ENCODE data around the gene MYO5B.

MYO5B gene

DNA sequence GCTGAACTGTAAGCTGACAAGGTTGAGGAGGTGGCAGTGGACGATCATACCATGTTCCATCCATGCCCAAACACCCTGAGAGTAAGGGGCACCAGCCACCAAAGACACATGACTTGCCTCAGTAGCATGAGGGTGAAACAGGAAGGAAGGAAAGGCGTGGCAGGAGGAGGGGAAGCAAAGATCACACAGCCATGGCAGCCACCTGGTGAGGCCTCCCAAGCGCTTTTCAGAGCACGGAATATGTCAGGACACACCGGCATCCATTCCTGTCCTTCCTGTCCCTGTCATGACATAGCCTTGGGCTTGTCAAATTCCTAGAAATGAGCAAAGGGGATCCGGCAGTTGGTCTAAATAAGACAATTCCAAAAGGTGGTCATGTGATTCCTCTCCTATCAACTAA is 118.7 kb downstream of the MYO5B start:
- DNase-seq (ENCODE audit: low spot score in 2 of 2): no peak
- in situ Hi-C loops (cut with MboI; ENCODE audit: low sequenced_read_pairs): no loop called here
- H3K4me1 ChIP-seq: no peaks in the 10 kb centered on the region; the same call in 1 of the 2 replicates

GRCh38 chr18:50075772-50076171 is 119.2 kb downstream of the MYO5B start:
- H3K36me3 ChIP-seq (replicated peaks): no peaks in the 10 kb centered on the region
- H3K27me3 ChIP-seq (ENCODE audit: low read depth): no peaks in the 10 kb centered on the region
- no peaks in the 10 kb centered on the region for H3K9me3 ChIP-seq
- no peak for DNase-seq (ENCODE audit: low spot score in 2 of 2)
- no peak overlapping the region for H3K4me3 ChIP-seq
- in situ Hi-C loops (cut with MboI; ENCODE audit: low sequenced_read_pairs): no loop called here
- no peaks in the 10 kb centered on the region; the same call in 1 of the 2 replicates for H3K4me1 ChIP-seq

More for the DNA sequence above, 118.7 kb downstream of the MYO5B start:
- Histone ChIP-seq H3K36me3 (replicated peaks) (no peaks in the 10 kb centered on the region), H3K27me3 (ENCODE audit: low read depth) (no peaks in the 10 kb centered on the region), H3K4me3 (no peak overlapping the region), H3K9me3 (no peaks in the 10 kb centered on the region)

DNA sequence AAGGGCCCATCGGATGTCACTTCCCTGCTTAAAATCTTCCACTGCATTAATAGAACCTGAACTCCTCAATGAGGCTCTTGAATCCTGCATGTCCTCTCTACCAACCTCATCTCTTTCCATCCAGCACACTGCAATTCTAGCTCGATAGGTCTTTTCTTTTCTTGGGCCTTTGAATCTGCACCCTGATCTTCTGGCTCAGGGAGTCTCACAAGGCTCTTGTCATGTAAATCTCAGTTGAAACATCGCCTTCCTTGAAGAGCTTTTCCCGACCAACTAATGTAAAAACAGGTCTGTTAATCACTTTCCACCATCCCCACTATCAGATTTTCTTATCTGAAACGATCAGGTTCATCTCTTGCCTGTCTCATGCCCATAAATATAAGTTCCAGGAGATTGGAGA is 120.5 kb downstream of the MYO5B start:
- no peaks in the 10 kb centered on the region for H3K27me3 ChIP-seq (ENCODE audit: low read depth)
- H3K4me3 ChIP-seq: no peak overlapping the region
- in situ Hi-C loops (cut with MboI; ENCODE audit: low sequenced_read_pairs): no loop called here
- no peaks in the 10 kb centered on the region; the same call in 1 of the 2 replicates for H3K4me1 ChIP-seq
- no peaks in the 10 kb centered on the region for H3K36me3 ChIP-seq (replicated peaks)
- H3K9me3 ChIP-seq: no peaks in the 10 kb centered on the region
- peak in 1 of 2 experiments; percentile 11 for DNase-seq (ENCODE audit: low spot score in 2 of 2)

GRCh38 chr18:50073319-50073718 is 121.6 kb downstream of the MYO5B start:
- Histone ChIP-seq H3K9me3 (no peaks in the 10 kb centered on the region), H3K36me3 (replicated peaks) (no peaks in the 10 kb centered on the region), H3K27me3 (ENCODE audit: low read depth) (no peaks in the 10 kb centered on the region), H3K4me1 (no peaks in the 10 kb centered on the region; the same call in 1 of the 2 replicates), H3K4me3 (no peak overlapping the region)
- in situ Hi-C loops (cut with MboI; ENCODE audit: low sequenced_read_pairs): no loop called here
- no peak for DNase-seq (ENCODE audit: low spot score in 2 of 2)

- in situ Hi-C loops (cut with MboI; ENCODE audit: low sequenced_read_pairs): no loop called here
- Histone ChIP-seq H3K4me1 (no peaks in the 10 kb centered on the region), H3K4me3 (no peak overlapping the region), H3K36me3 (replicated peaks) (no peaks in the 10 kb centered on the region), H3K27me3 (ENCODE audit: low read depth) (no peaks in the 10 kb centered on the region), H3K9me3 (no peaks in the 10 kb centered on the region)
- no peak for DNase-seq (ENCODE audit: low spot score in 2 of 2)
Measured at GRCh38 chr18:50072146-50072545, 122.8 kb downstream of the MYO5B start.

- Histone ChIP-seq H3K4me3 (no peak overlapping the region), H3K4me1 (no peaks in the 10 kb centered on the region), H3K36me3 (replicated peaks) (no peaks in the 10 kb centered on the region), H3K27me3 (ENCODE audit: low read depth) (no peaks in the 10 kb centered on the region), H3K9me3 (no peaks in the 10 kb centered on the region)
- in situ Hi-C loops (cut with MboI; ENCODE audit: low sequenced_read_pairs): no loop called here
- no peak for DNase-seq (ENCODE audit: low spot score in 2 of 2)
Measured at GRCh38 chr18:50071397-50071796, 123.5 kb downstream of the MYO5B start.

- in situ Hi-C loops (cut with MboI; ENCODE audit: low sequenced_read_pairs): no loop called here
- no peak overlapping the region for H3K4me3 ChIP-seq
- H3K4me1 ChIP-seq: no peaks in the 10 kb centered on the region
- DNase-seq (ENCODE audit: low spot score in 2 of 2): no peak
- H3K36me3 ChIP-seq (replicated peaks): no peaks in the 10 kb centered on the region
- no peaks in the 10 kb centered on the region for H3K9me3 ChIP-seq
- no peaks in the 10 kb centered on the region for H3K27me3 ChIP-seq (ENCODE audit: low read depth)
Measured at GRCh38 chr18:50069422-50069821, 125.5 kb downstream of the MYO5B start.

GRCh38 chr18:50065527-50065926 is 129.4 kb downstream of the MYO5B start:
- Histone ChIP-seq H3K36me3 (replicated peaks) (no peaks in the 10 kb centered on the region), H3K4me1 (no peaks in the 10 kb centered on the region), H3K4me3 (no peak overlapping the region), H3K9me3 (no peaks in the 10 kb centered on the region), H3K27me3 (ENCODE audit: low read depth) (no peaks in the 10 kb centered on the region)
- no peak for DNase-seq (ENCODE audit: low spot score in 2 of 2)
- in situ Hi-C loops (cut with MboI; ENCODE audit: low sequenced_read_pairs): no loop called here

- H3K27me3 ChIP-seq (ENCODE audit: low read depth): no peaks in the 10 kb centered on the region
- no peaks in the 10 kb centered on the region for H3K9me3 ChIP-seq
- H3K36me3 ChIP-seq (replicated peaks): no peaks in the 10 kb centered on the region
- in situ Hi-C loops (cut with MboI; ENCODE audit: low sequenced_read_pairs): no loop called here
- H3K4me1 ChIP-seq: no peaks in the 10 kb centered on the region
- no peak overlapping the region for H3K4me3 ChIP-seq
- DNase-seq (ENCODE audit: low spot score in 2 of 2): no peak
Measured at GRCh38 chr18:50065039-50065438, 129.9 kb downstream of the MYO5B start.

DNA sequence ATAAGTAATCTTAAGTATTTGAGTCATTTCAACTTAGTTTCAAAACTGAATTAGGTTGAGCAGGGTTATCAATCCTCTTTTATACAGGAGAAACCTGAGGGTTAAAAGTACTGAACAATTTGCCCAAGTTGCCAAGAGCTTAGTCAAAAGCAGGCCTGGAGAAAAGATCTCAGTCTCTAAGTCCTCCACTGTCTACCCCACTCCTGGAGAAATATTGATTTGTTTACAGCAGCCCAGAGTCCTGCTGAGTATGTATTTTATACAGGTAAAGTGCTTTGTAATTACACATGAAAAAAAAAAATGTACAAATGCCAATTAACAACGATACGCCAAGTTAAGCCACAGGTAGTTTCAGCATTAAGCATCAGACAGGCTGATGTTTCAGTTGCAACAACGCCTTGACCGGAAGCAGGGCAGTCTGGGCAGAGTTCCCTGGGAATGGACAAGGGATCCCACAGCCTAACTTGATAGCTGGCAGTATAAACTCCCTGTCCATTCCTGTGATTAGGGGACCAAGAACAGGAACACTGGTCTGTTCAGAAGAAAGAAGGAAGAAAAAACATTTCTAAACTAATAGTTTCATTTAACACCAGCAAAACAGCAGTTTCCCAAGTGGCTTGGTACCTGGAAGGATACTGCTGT is 132.9 kb downstream of the MYO5B start:
- in situ Hi-C loops (cut with MboI; ENCODE audit: low sequenced_read_pairs): no loop called here
- DNase-seq (ENCODE audit: low spot score in 2 of 2): no peak
- no peaks in the 10 kb centered on the region for H3K4me1 ChIP-seq

DNA sequence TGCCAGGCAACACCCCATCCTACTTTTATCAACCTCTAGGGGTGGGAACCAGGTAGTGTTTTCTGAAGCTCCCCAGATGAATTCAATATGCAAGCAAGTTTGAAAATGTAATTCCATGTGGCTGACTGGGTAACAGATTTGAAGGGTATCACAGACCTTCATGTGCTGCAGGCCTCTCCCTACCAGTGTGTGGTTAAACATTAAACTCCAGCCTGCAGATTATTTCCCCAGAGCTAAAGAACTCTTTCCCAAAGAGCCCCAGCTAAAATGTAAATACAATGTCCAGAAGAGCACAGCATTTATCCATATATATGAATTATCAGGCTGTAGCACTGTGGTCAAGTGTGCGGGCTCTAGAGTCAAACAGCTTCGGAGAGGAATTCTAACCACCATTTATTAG is 134.1 kb downstream of the MYO5B start:
- H3K4me3 ChIP-seq: no peak overlapping the region
- in situ Hi-C loops (cut with MboI; ENCODE audit: low sequenced_read_pairs): no loop called here
- H3K9me3 ChIP-seq: no peaks in the 10 kb centered on the region
- no peaks in the 10 kb centered on the region for H3K4me1 ChIP-seq
- DNase-seq (ENCODE audit: low spot score in 2 of 2): no peak
- no peaks in the 10 kb centered on the region for H3K27me3 ChIP-seq (ENCODE audit: low read depth)
- no peaks in the 10 kb centered on the region for H3K36me3 ChIP-seq (replicated peaks)

More for the DNA sequence above, 132.9 kb downstream of the MYO5B start:
- H3K9me3 ChIP-seq: no peaks in the 10 kb centered on the region
- H3K27me3 ChIP-seq (ENCODE audit: low read depth): no peaks in the 10 kb centered on the region
- no peak overlapping the region for H3K4me3 ChIP-seq
- H3K36me3 ChIP-seq (replicated peaks): no peaks in the 10 kb centered on the region

GRCh38 chr18:50058731-50059130 is 136.2 kb downstream of the MYO5B start:
- no peaks in the 10 kb centered on the region for H3K9me3 ChIP-seq
- in situ Hi-C loops (cut with MboI; ENCODE audit: low sequenced_read_pairs): loop anchor here (5.0 kb wide), 1 partner anchor 139 kb away; the partner anchor contains the start of gene MYO5B

GRCh38 chr18:50057009-50057408 is 137.9 kb downstream of the MYO5B start:
- no peaks in the 10 kb centered on the region for H3K4me1 ChIP-seq
- H3K4me3 ChIP-seq: no peak overlapping the region
- in situ Hi-C loops (cut with MboI; ENCODE audit: low sequenced_read_pairs): loop anchor here (5.0 kb wide), 1 partner anchor 140 kb away; the partner anchor contains the start of gene MYO5B

More at GRCh38 chr18:50058731-50059130, 136.2 kb downstream of the MYO5B start:
- H3K27me3 ChIP-seq (ENCODE audit: low read depth): no peaks in the 10 kb centered on the region
- no peak for DNase-seq (ENCODE audit: low spot score in 2 of 2)
- H3K36me3 ChIP-seq (replicated peaks): no peaks in the 10 kb centered on the region
- no peaks in the 10 kb centered on the region for H3K4me1 ChIP-seq
- H3K4me3 ChIP-seq: no peak overlapping the region

GRCh38 chr18:50056185-50056584 is 138.8 kb downstream of the MYO5B start:
- no peak for DNase-seq (ENCODE audit: low spot score in 2 of 2)
- no peaks in the 10 kb centered on the region for H3K4me1 ChIP-seq
- H3K27me3 ChIP-seq (ENCODE audit: low read depth): no peaks in the 10 kb centered on the region
- H3K9me3 ChIP-seq: no peaks in the 10 kb centered on the region
- no peaks in the 10 kb centered on the region for H3K36me3 ChIP-seq (replicated peaks)
- in situ Hi-C loops (cut with MboI; ENCODE audit: low sequenced_read_pairs): loop anchor here (5.0 kb wide), 1 partner anchor 141 kb away; the partner anchor contains the start of gene MYO5B
- no peak overlapping the region for H3K4me3 ChIP-seq

More at GRCh38 chr18:50057009-50057408, 137.9 kb downstream of the MYO5B start:
- no peaks in the 10 kb centered on the region for H3K36me3 ChIP-seq (replicated peaks)
- no peak for DNase-seq (ENCODE audit: low spot score in 2 of 2)
- no peaks in the 10 kb centered on the region for H3K27me3 ChIP-seq (ENCODE audit: low read depth)
- H3K9me3 ChIP-seq: no peaks in the 10 kb centered on the region

All from HAP-1 (cell line).